Measurements from ENCODE around the gene STX8. TPM values are rescaled to one million over a fixed set of nuclear protein-coding genes. Genes with fewer than 3 reads are reported as not detected.

Gene STX8
- total RNA-seq, 4 donors from 2014 or later = 69.7 to 129 (median 89.6) TPM

- TF ChIP-seq CTCF (IDR thresholded peaks at IDR 0.05; ENCODE audit: low read depth) = no peak
Measured at GRCh38 chr17:9307313-9307998, 268.2 kb downstream of the STX8 start.

GRCh38 chr17:9306086-9306485 is 269.5 kb downstream of the STX8 start:
- TF ChIP-seq CTCF (IDR thresholded peaks at IDR 0.05; ENCODE audit: low read depth) = no peak

- TF ChIP-seq CTCF (IDR thresholded peaks at IDR 0.05; ENCODE audit: low read depth) = no peak
Measured at GRCh38 chr17:9299695-9300094, 275.9 kb downstream of the STX8 start.

- no peak for TF ChIP-seq CTCF (IDR thresholded peaks at IDR 0.05; ENCODE audit: low read depth)
Measured at GRCh38 chr17:9298776-9299295, 276.8 kb downstream of the STX8 start.

- TF ChIP-seq CTCF (IDR thresholded peaks at IDR 0.05; ENCODE audit: low read depth) = no peak
Measured at GRCh38 chr17:9298135-9298534, 277.5 kb downstream of the STX8 start.

- no peak for TF ChIP-seq CTCF (IDR thresholded peaks at IDR 0.05; ENCODE audit: low read depth)
Measured at GRCh38 chr17:9294661-9295210, 280.9 kb downstream of the STX8 start.

- TF ChIP-seq CTCF (IDR thresholded peaks at IDR 0.05; ENCODE audit: low read depth) = no peak
Measured at GRCh38 chr17:9292561-9292941, 283.1 kb downstream of the STX8 start.

Measured in subcutaneous adipose tissue (tissue), 4 donors.